ENCODE measurements around the gene INPP5K.
A peak's percentile ranks its signal among the peaks of the same experiment; 100 is the strongest.

The INPP5K gene

DNA sequence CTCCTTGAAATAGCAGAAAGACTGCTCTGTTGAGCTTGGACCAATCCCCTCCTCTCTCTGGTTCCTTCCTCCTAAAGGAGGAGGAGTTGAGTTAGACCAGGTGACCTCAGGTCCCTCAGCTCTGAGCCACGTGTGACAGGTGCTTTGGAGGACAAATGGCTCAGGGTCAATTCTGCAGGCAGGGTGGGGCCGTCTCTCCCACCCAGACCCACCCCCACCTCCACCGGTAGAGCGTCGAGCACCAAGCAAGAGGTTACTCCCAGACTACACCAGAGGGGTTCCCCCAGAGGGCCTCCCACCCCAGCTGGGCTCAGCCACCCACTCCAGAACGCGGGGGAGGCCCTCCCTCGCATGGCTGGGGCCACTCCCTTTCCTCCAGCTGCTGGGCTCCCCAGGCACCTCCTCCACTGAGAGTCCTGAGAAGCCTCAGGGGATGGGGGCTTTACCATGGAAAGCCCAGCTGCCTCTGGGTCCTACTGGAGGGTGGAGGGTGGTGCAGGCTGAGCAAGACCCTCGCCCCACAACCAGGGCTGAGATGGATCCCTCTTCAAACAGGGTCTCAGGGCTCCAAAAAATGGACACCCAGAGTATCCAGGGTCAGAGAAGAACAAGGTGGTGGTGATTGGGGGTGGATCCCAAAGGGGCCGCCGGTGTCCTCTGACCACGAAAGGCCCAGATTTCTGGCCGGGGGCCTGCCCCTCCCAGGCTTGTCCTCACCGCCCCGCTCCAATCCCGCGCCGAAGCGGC is 31.6 kb downstream of the INPP5K start:
- peak; percentile 49 for DNase-seq (ENCODE audit: low read depth)
- TF ChIP-seq, protein P1, sequence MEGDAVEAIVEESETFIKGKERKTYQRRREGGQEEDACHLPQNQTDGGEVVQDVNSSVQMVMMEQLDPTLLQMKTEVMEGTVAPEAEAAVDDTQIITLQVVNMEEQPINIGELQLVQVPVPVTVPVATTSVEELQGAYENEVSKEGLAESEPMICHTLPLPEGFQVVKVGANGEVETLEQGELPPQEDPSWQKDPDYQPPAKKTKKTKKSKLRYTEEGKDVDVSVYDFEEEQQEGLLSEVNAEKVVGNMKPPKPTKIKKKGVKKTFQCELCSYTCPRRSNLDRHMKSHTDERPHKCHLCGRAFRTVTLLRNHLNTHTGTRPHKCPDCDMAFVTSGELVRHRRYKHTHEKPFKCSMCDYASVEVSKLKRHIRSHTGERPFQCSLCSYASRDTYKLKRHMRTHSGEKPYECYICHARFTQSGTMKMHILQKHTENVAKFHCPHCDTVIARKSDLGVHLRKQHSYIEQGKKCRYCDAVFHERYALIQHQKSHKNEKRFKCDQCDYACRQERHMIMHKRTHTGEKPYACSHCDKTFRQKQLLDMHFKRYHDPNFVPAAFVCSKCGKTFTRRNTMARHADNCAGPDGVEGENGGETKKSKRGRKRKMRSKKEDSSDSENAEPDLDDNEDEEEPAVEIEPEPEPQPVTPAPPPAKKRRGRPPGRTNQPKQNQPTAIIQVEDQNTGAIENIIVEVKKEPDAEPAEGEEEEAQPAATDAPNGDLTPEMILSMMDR (IDR thresholded peaks at IDR 0.05; ENCODE audit: insufficient read depth, low read depth, low read length, missing control alignments): no peak
- peak overlapping the region; percentile 53 for H3K4me3 ChIP-seq (ENCODE audit: low read length)

GRCh38 chr17:1484060-1484535 is 32.3 kb downstream of the INPP5K start:
- TF ChIP-seq, protein P1 (IDR thresholded peaks at IDR 0.05; ENCODE audit: insufficient read depth, low read depth, low read length, missing control alignments): no peak
- H3K4me3 ChIP-seq (ENCODE audit: low read length): no peak overlapping the region
- no peak for DNase-seq (ENCODE audit: low read depth)

- TF ChIP-seq, protein P1 (IDR thresholded peaks at IDR 0.05; ENCODE audit: insufficient read depth, low read depth, low read length, missing control alignments): no peak
- no peak for DNase-seq (ENCODE audit: low read depth)
- no peak overlapping the region for H3K4me3 ChIP-seq (ENCODE audit: low read length)
Observed at GRCh38 chr17:1482680-1483079, 33.7 kb downstream of the INPP5K start.

GRCh38 chr17:1481736-1482135 is 34.7 kb downstream of the INPP5K start:
- TF ChIP-seq, protein P1 (IDR thresholded peaks at IDR 0.05; ENCODE audit: insufficient read depth, low read depth, low read length, missing control alignments): no peak
- no peak overlapping the region for H3K4me3 ChIP-seq (ENCODE audit: low read length)
- no peak for DNase-seq (ENCODE audit: low read depth)

GRCh38 chr17:1480747-1481465 is 35.5 kb downstream of the INPP5K start:
- TF ChIP-seq, protein P1 (IDR thresholded peaks at IDR 0.05; ENCODE audit: insufficient read depth, low read depth, low read length, missing control alignments): no peak

DNA sequence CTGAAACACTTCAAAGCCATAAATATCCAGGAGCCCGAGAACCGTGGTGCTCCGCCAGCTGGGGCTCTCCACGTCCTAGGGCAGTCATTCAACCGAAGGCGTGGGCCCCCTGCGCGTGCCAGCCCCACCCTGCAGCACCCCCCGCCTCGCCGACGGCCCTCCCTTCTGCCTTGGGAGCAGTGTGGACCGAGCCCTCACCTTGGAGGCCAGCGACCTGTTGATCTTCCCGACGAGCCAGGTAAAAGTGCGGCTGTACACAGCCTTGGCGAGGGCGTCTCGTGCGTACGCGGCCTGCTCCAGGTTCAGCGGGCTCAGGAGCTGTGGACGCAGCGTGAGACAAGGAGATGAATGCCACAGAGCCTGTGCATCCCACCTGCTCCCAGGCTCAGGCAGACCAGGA is 38.0 kb downstream of the INPP5K start:
- TF ChIP-seq, protein P1 (IDR thresholded peaks at IDR 0.05; ENCODE audit: insufficient read depth, low read depth, low read length, missing control alignments): no peak
- no peak overlapping the region for H3K4me3 ChIP-seq (ENCODE audit: low read length)
- DNase-seq (ENCODE audit: low read depth): no peak

More at GRCh38 chr17:1480747-1481465, 35.5 kb downstream of the INPP5K start:
- no peak for DNase-seq (ENCODE audit: low read depth)
- H3K4me3 ChIP-seq (ENCODE audit: low read length): no peak overlapping the region
